ENCODE measurements around the gene GP2.

- no peak for TF ChIP-seq CTCF (optimal IDR thresholded peaks at IDR 0.05 in 1 of 3, IDR thresholded peaks at IDR 0.05 in 1 of 3, conservative IDR thresholded peaks at IDR 0.05 in 1 of 3; ENCODE audit: extremely low read depth in 1 of 3, insufficient read depth in 2 of 3, low read length in 3 of 3)
- no peak for TF ChIP-seq EZH2 (IDR thresholded peaks at IDR 0.05; ENCODE audit: low read length)
Observed at GRCh38 chr16:20332411-20332810, 5.1 kb upstream of the GP2 start.

Data from keratinocyte (primary cell).